Erythroblast (primary cell): ENCODE results near the gene KAT6B.

Experiments used
- GATA1 ChIP-seq: IDR thresholded peaks from 2 replicates; pipeline ENCODE4 v1.6.1; 2011; ENCODE audit warnings: low read depth, mild to moderate bottlenecking, control low read depth, low read length, moderate library complexity
- POLR2A ChIP-seq: IDR thresholded peaks from 2 replicates; pipeline ENCODE4 v1.6.1; 2011; ENCODE audit warnings: mild to moderate bottlenecking, low read length

GRCh38 chr10:75071756-75072155 is 245.4 kb downstream of the KAT6B start:
- TF ChIP-seq POLR2A (no peak), GATA1 (no peak)
